Measurements from ENCODE around the gene AXIN2.

The AXIN2 gene

GRCh38 chr17:65495122-65496055 lies 66.1 kb downstream of the AXIN2 start:
- no peak overlapping the region for H3K27ac ChIP-seq
- H3K4me2 ChIP-seq: peak overlapping the region; percentile 21; the same call in 1 of the 2 replicates
- H3K9ac ChIP-seq: no peak overlapping the region
- H4K20me1 ChIP-seq (ENCODE audit: insufficient read depth): no peaks in the 10 kb centered on the region
- no peaks in the 10 kb centered on the region for H3K27me3 ChIP-seq (ENCODE audit: insufficient read depth, low read depth)
- H2AFZ ChIP-seq (ENCODE audit: low read depth): peak overlapping the region; percentile 57
- H3K4me3 ChIP-seq (IDR thresholded peaks at IDR 0.05; ENCODE audit: insufficient read depth, low read depth, low read length): no peak overlapping the region
- TF ChIP-seq CTCF (conservative IDR thresholded peaks at IDR 0.05; ENCODE audit: low read depth, low read length): no peak
- H3K79me2 ChIP-seq (ENCODE audit: insufficient read depth, low read depth): no peaks in the 10 kb centered on the region
- H3K4me1 ChIP-seq (ENCODE audit: low read depth, poor library complexity, severe bottlenecking): peaks cover 5% of the 10 kb centered on the region
- H3K36me3 ChIP-seq (ENCODE audit: insufficient read depth): no peaks in the 10 kb centered on the region

- Histone ChIP-seq H4K20me1 (ENCODE audit: insufficient read depth) (no peaks in the 10 kb centered on the region), H3K4me3 (IDR thresholded peaks at IDR 0.05; ENCODE audit: insufficient read depth, low read depth, low read length) (no peak overlapping the region), H3K79me2 (ENCODE audit: insufficient read depth, low read depth) (no peaks in the 10 kb centered on the region), H3K9ac (no peak overlapping the region), H2AFZ (ENCODE audit: low read depth) (no peak overlapping the region), H3K4me2 (no peak overlapping the region), H3K27me3 (ENCODE audit: insufficient read depth, low read depth) (no peaks in the 10 kb centered on the region), H3K27ac (no peak overlapping the region), H3K36me3 (ENCODE audit: insufficient read depth) (no peaks in the 10 kb centered on the region), H3K4me1 (ENCODE audit: low read depth, poor library complexity, severe bottlenecking) (peaks cover 5% of the 10 kb centered on the region)
- no peak for TF ChIP-seq CTCF (conservative IDR thresholded peaks at IDR 0.05; ENCODE audit: low read depth, low read length)
These were observed 71.9 kb downstream of the AXIN2 start for GRCh38 chr17:65489413-65490155.

GRCh38 chr17:65488665-65489064 lies 72.8 kb downstream of the AXIN2 start:
- no peaks in the 10 kb centered on the region for H4K20me1 ChIP-seq (ENCODE audit: insufficient read depth)
- H3K27me3 ChIP-seq (ENCODE audit: insufficient read depth, low read depth): no peaks in the 10 kb centered on the region
- no peak overlapping the region for H3K4me2 ChIP-seq
- no peak for TF ChIP-seq CTCF (conservative IDR thresholded peaks at IDR 0.05; ENCODE audit: low read depth, low read length)
- H3K36me3 ChIP-seq (ENCODE audit: insufficient read depth): no peaks in the 10 kb centered on the region
- H3K79me2 ChIP-seq (ENCODE audit: insufficient read depth, low read depth): no peaks in the 10 kb centered on the region
- no peak overlapping the region for H2AFZ ChIP-seq (ENCODE audit: low read depth)
- no peak overlapping the region for H3K9ac ChIP-seq
- H3K27ac ChIP-seq: no peak overlapping the region
- H3K4me1 ChIP-seq (ENCODE audit: low read depth, poor library complexity, severe bottlenecking): no peaks in the 10 kb centered on the region
- no peak overlapping the region for H3K4me3 ChIP-seq (IDR thresholded peaks at IDR 0.05; ENCODE audit: insufficient read depth, low read depth, low read length)

GRCh38 chr17:65487990-65488389 lies 73.5 kb downstream of the AXIN2 start:
- Histone ChIP-seq H3K27me3 (ENCODE audit: insufficient read depth, low read depth) (no peaks in the 10 kb centered on the region), H3K9ac (no peak overlapping the region), H2AFZ (ENCODE audit: low read depth) (no peak overlapping the region), H3K79me2 (ENCODE audit: insufficient read depth, low read depth) (no peaks in the 10 kb centered on the region), H3K4me3 (IDR thresholded peaks at IDR 0.05; ENCODE audit: insufficient read depth, low read depth, low read length) (no peak overlapping the region), H3K4me2 (no peak overlapping the region), H3K4me1 (ENCODE audit: low read depth, poor library complexity, severe bottlenecking) (no peaks in the 10 kb centered on the region), H3K27ac (no peak overlapping the region), H4K20me1 (ENCODE audit: insufficient read depth) (no peaks in the 10 kb centered on the region), H3K36me3 (ENCODE audit: insufficient read depth) (no peaks in the 10 kb centered on the region)
- no peak for TF ChIP-seq CTCF (conservative IDR thresholded peaks at IDR 0.05; ENCODE audit: low read depth, low read length)
